HG03103 (cell line): Measurements from ENCODE around the gene TCERG1L.
"Not testable (repeated sequence)": the region's sequence is repeated elsewhere in the genome, so short reads cannot be mapped to it uniquely, and the experiment has no call there.

Experiments used
- ATAC-seq: cut with Tn5 transposase; IDR thresholded peaks from one replicate; pipeline ENCODE4 v1.9.1; 2021; ENCODE audit warnings: low read depth; ENCODE audit not compliant: unreplicated experiment

Gene TCERG1L

DNA sequence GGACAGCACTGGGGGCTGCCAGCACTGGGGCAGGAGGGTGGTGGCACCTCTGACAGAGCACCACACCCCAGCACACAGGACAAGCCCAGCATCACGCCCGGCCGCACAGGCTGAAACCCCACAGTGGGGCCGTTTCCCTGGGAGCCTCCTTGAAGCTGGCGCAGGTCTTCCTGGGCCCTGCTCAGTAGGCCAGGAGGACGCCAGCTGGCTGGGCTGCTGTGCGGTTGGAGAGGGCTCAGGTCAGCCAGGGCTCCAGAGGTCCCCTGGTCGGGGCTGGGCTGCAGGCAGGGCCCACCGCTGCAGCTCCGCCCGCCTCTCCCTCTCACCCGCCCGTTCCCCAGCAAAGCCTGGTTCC is 137.3 kb downstream of the TCERG1L start:
- ATAC-seq, result no peak

GRCh38 chr10:131173484-131174210 is 137.9 kb downstream of the TCERG1L start:
- no peak for ATAC-seq

GRCh38 chr10:131172433-131172832 is 139.1 kb downstream of the TCERG1L start:
- ATAC-seq, result no peak

GRCh38 chr10:131169146-131169545 is 142.4 kb downstream of the TCERG1L start:
- ATAC-seq, result no peak

DNA sequence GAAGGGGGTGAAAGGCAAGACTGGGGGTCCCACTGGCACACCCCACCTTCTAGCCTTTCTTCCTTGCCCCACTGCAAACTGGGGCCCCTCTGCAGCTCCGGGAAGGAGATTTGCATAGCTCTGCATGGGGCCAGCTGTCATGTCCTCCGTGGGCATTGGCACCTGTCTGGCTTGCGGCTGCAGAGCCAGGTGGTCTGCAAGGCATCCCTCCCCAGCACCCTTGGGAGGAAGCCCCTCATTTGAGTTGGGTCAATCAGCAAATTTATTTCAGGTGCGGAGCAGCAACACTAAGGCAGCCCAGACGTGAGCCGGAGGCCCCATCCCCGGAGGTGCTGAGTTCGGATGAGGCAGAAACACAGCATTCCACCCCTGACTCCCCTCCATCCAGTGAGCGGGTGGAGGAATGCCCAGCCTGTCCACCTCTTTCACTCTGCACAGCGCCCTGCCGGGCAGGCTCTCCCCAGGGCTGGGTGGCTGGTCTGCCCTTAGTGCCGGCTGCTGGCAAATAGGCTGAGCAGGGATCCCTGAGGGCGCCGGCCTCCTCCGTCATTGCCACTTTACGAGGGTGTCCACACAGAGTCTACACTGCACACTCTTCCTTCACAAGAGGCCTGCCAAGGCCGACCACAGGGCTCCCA is 143.2 kb downstream of the TCERG1L start:
- no peak for ATAC-seq

- ATAC-seq, result no peak
These were observed 144.3 kb downstream of the TCERG1L start for GRCh38 chr10:131167036-131167860.

DNA sequence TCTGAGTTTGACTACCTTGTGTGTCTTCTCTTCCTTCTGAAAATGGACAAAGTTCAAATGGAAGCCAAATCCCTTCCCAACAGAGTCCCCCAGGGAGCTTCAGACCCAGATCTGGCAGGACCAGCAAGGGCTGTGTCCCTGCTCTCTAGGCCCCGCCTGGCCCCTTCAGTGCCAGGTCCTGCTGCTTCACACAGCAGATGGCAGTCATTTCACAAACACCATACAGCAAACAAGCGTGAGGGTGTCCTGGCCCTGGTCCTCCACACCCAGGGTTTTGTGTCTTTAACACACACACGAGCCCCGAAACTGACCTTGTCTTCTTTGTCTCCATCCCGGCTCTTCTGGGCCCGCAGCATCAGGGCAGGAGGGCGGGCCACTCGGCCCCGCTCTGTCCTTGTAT is 145.0 kb downstream of the TCERG1L start:
- no peak for ATAC-seq

DNA sequence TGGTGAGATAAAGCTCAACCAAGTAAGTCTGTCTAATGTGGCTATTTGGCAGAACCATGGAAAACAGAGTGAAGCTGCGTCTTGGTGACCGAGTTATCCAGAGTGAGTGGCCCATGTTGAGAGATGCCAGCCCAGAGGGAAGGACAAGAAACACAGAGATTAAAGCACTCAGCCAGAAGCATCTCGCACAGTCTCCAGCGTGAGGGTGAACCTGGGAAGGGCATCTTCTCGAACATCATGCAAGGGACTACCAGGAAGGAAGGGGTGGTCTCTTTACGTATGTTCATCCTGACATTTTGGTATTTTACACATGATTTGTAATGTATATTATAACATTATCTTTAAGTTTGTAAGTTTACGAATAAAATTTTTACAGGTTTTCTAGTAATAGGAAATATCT is 146.4 kb downstream of the TCERG1L start:
- no peak for ATAC-seq

DNA sequence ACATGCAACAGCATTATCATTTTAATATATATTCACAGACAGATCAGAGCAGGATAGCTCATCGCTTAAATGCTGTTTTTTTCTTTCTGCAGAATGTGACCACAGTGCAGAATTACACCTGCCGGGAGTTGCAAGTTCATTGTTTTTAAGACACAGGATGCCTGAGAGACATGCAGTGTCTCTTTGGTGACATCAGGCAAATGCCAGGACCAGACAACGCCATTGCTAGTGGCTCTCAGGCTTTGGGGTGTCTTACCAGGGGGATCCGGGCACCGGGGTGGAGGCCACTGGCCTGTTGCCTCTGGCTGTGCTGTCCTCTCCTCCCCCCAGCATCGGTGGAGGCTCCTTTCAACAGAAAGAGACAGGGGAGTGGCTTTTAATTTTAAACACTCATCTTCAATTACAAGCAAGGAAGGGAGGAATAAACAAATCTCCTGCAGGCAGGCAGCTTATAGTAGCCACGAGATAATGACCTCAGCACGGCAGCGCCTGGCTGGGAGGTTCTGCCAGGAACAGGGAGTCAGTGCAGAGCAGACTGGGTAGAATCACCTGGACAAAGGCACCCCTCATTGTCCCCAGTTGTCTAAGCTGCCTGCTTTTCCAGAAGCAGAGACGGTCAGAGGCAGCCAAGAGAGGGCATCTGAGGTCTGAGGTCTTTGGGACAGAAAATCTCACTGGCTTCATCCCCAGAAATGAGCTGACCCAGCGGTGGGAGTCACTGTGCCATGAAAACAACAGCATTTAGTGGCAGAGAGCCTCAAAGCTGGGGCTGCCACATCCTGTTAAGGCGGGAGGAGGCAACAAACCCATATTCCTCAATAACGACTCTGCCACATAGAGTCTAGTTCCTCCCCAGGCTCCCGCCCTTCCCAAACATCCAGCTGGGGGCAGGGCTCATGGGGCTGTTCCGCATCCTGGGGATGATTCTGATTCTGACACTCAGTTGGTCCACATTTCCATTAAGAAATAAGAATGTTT is 148.4 kb downstream of the TCERG1L start:
- no peak for ATAC-seq

- ATAC-seq, result no peak
These were observed 149.3 kb downstream of the TCERG1L start for GRCh38 chr10:131162211-131162610.

- ATAC-seq, result no peak
These were observed 150.4 kb downstream of the TCERG1L start for GRCh38 chr10:131161087-131161486.

GRCh38 chr10:131160219-131160875 is 151.2 kb downstream of the TCERG1L start:
- ATAC-seq, result no peak

GRCh38 chr10:131159771-131160170 is 151.8 kb downstream of the TCERG1L start:
- no peak for ATAC-seq

GRCh38 chr10:131158695-131159094 is 152.8 kb downstream of the TCERG1L start:
- no peak for ATAC-seq

- no peak for ATAC-seq
These were observed 153.6 kb downstream of the TCERG1L start for GRCh38 chr10:131157899-131158298.

- ATAC-seq, result no peak
These were observed 155.7 kb downstream of the TCERG1L start for GRCh38 chr10:131155876-131156230.

DNA sequence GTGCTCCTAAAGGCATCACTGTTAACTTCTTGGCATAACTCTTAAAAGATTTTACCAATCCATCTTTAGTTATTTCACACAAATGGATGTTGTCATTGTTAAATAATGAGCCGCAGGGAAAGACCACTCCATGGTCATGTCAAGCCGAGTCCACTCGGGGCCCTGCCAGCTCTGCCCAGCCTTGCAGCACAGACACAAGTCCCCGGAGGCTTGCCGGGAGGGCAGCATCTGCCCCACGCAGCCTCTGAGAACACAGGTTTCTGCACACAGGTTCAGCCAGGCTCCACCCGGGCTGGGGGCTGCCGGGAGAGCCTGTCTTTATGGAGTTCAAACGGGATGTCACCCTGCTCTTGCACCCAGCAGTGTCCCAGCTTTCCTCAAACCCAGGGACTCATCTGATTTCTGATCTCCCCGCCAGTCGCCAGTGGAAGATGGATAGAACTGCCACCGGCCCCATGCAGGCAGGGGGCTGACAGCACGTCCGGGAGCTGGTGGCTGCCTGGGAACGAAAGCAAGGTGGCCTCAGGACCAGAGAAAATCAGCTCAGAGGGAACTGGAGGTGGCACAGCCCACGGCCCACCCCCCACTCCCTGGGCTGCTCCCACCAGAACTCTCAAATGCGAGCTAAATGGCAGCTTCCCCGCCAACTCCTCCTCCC is 156.2 kb downstream of the TCERG1L start:
- ATAC-seq, result no peak

- no peak for ATAC-seq
These were observed 157.1 kb downstream of the TCERG1L start for GRCh38 chr10:131154306-131155025.

GRCh38 chr10:131152456-131152855 is 159.1 kb downstream of the TCERG1L start:
- not testable (repeated sequence) for ATAC-seq
